MM.1S (cell line): ENCODE measurements around the gene KIF16B.

Experiments used
- EZH2 ChIP-seq: fragments of 300-600 bp; sonication (generic); optimal IDR thresholded peaks from 2 replicates; pipeline ENCODE3; 2017; ENCODE audit warnings: low read depth, mild to moderate bottlenecking, antibody characterized with exemption, low read length, mixed read lengths
- TF ChIP-seq, protein P1 (sequence below): fragments of 300-600 bp; sonication (generic); IDR thresholded peaks from 2 replicates; pipeline ENCODE4 v1.5.1; 2016; ENCODE audit warnings: antibody characterized with exemption, low read length, mixed read lengths

DNA sequence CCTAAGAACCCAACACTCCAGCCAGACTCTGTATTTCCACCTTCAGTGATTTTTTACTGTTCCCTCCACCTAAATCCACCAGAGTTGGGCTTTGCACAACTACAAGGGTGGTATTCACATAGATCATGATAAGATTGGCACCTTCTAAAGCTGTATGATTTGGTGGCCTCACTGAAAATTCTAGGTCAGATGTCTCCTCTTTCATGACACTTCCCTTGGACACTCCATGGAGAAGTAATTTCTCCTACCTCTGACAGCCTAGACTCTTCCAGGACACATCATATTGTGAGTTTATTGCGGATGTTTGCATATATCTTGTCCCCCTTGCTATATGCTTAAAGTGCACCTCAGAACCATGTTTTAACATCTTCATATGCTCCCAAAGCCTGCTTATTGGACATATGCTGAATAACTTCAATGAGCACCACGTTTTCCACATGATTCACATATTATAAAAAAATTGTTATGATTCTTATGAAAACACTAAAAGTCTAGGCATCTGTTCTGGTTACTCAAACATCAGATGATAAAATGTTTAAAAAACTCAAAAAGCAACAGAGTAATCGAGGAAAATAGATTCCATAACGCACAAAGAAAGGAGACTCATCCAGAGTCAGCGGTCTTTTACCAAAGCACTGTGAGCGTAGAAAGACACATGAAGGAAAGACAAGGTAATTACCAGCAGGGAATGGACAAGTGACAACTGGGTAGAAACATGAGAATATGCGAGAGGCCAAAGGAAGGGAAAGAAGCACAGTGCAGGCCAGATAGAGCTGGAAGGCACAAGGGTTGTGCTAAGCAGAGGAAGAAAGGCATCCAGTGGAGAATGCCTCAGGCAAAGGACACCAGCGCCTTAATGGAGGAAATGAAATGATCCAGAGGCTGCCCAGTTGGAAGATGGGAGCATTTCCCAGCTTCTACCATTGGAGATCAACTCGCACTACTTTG lies 46.5 kb downstream of the KIF16B start:
- TF ChIP-seq, protein P1, sequence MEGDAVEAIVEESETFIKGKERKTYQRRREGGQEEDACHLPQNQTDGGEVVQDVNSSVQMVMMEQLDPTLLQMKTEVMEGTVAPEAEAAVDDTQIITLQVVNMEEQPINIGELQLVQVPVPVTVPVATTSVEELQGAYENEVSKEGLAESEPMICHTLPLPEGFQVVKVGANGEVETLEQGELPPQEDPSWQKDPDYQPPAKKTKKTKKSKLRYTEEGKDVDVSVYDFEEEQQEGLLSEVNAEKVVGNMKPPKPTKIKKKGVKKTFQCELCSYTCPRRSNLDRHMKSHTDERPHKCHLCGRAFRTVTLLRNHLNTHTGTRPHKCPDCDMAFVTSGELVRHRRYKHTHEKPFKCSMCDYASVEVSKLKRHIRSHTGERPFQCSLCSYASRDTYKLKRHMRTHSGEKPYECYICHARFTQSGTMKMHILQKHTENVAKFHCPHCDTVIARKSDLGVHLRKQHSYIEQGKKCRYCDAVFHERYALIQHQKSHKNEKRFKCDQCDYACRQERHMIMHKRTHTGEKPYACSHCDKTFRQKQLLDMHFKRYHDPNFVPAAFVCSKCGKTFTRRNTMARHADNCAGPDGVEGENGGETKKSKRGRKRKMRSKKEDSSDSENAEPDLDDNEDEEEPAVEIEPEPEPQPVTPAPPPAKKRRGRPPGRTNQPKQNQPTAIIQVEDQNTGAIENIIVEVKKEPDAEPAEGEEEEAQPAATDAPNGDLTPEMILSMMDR = no peak
- no peak for TF ChIP-seq EZH2
